Stomach (tissue), 9 donors: ENCODE measurements around the gene C17orf78. TPM values are rescaled to one million over a fixed set of nuclear protein-coding genes. Genes with fewer than 3 reads are reported as not detected.
"Not testable (repeated sequence)": the region's sequence is repeated elsewhere in the genome, so short reads cannot be mapped to it uniquely, and the experiment has no call there.

Experiments
- DNase-seq, 2 donors: peaks; one replicate each; pipeline versions ENCODE4 v3.0.0 to v3.0.0-alpha.2; 2013 to 2019
- H3K27ac ChIP-seq, 5 donors: fragments of 200-600 bp in 4 of 5; sonication (generic) in 4 of 5; one replicate each; pipeline ENCODE4 v1.5.1; 2013 to 2019; ENCODE audit warnings: mild to moderate bottlenecking in 1 of 5, moderate library complexity in 1 of 5
- H3K27me3 ChIP-seq, 3 donors: fragments of 200-600 bp; sonication (generic); one replicate each; pipeline ENCODE4 v1.5.1; 2017 to 2019; ENCODE audit warnings: mixed run types in 1 of 3
- H3K36me3 ChIP-seq, 4 donors: fragments of 200-600 bp; sonication (generic); 1 replicate in 3 of 4; 2 replicates in 1 of 4; pipeline ENCODE4 v1.5.1; 2016 to 2019
- H3K4me1 ChIP-seq, 4 donors: fragments of 200-600 bp; sonication (generic); one replicate each; pipeline ENCODE4 v1.5.1; 2016 to 2019
- H3K4me3 ChIP-seq, 4 donors: fragments of 200-600 bp; sonication (generic) in 3 of 4; one replicate each; pipeline ENCODE4 v1.5.1; 2016 to 2019; ENCODE audit warnings: mild to moderate bottlenecking in 1 of 4
- H3K9me3 ChIP-seq, 4 donors: fragments of 200-600 bp; sonication (generic); one replicate each; pipeline ENCODE4 v1.5.1; 2016 to 2019
- EP300 ChIP-seq: sonication (generic); formaldehyde crosslinking; IDR thresholded peaks from one replicate; pipeline ENCODE4 v1.6.1; 2017; ENCODE audit warnings: antibody characterized with exemption
- POLR2A ChIP-seq, 4 donors: fragments of 450-650 bp; IDR thresholded peaks; one replicate each; pipeline ENCODE4 v1.6.1; 2016; ENCODE audit warnings: antibody characterized with exemption in 4 of 4, control low read depth in 2 of 4, mild to moderate bottlenecking in 1 of 4, moderate library complexity in 1 of 4
- POLR2AphosphoS5 ChIP-seq, 3 donors: sonication (generic); formaldehyde crosslinking; IDR thresholded peaks; one replicate each; pipeline ENCODE4 v1.6.1; 2016; ENCODE audit warnings: antibody characterized with exemption in 3 of 3
- WGBS, 5 donors: extraction: QIAGEN DNeasy Blood & Tissue Kit in 3 of 5; methylation state at CpG; one replicate each; pipeline versions ENCODE4 v1.1.5 to v1.1.7; 2013 to 2018; 5-methylcytosine and 5-hydroxymethylcytosine counted together
- intact Hi-C: fragments of 100-400 bp; cut with DNase I; formaldehyde crosslinking; loops from one replicate; pipeline ENCODE4 v1.15.1; 2023; ENCODE audit warnings: low total_unique reads
- polyA plus RNA-seq, 3 donors: library from polyadenylated mRNA; stranded (reverse); fragments of 200-250 nt; gene quantifications; one replicate each; pipeline ENCODE4 v1.2.3, GENCODE V29; 2013
- total RNA-seq, 5 donors: library from RNA; depleted of rRNA; stranded (reverse); fragments of >200 nt; gene quantifications; one replicate each; pipeline versions ENCODE4 v1.1.0 to v1.2.3, GENCODE V29; 2014 to 2016
- TF ChIP-seq, protein P1 (sequence below), 7 experiments: fragments of 450-650 bp in 4 of 7; fragments of 200-600 bp in 3 of 7; sonication (generic) in 3 of 7; IDR thresholded peaks; one replicate each; pipeline ENCODE4 v1.5.1; 2016 to 2019; ENCODE audit warnings: antibody characterized with exemption in 7 of 7, control low read depth in 2 of 7, mild to moderate bottlenecking in 1 of 7
- donor health status: healthy with polysubstance abuse.
- donor health status: Bipolar disorder and iron deficiency.
- donor health status: healthy.

The C17orf78 gene
- total and polyA plus RNA-seq, 8 donors, result not detected

DNA sequence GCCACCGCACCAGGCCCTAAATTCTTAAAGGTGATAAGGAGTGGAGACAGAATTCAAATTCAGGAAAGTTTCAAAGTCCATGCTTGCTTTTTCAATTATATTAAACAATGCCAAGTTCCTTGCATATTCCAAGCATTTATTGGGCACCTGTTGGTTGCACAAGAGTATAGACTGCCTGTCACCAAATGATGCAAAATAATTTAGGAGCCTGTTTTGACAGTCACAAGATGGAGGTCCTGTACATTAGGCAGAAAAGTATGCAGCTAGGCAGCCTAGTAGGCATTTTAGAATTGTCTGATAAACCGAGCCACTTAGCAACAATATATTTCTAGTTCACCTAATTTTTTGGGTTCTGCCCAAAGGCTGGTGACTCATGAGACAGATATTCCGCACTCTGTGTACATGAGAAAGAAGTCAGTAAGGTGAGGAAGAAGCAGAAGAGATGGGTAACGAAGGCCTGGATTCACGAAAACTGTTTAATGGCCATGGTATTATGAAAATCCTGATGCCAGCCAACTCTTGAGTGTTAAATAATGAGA is 23.5 kb downstream of the C17orf78 start:
- DNase-seq, result no peak
- intact Hi-C loops, result no loop called here
- H3K4me1 ChIP-seq, result peaks cover 0 to 15% (median 3%) of the 10 kb centered on the region in 4 donors
- WGBS, 5 donors, result 76 to 80% (median 78%) methylated on average over 5 of the region's 5 CpGs
- H3K9me3 ChIP-seq, result no peaks in the 10 kb centered on the region
- no peaks in the 10 kb centered on the region for H3K27me3 ChIP-seq
- no peak overlapping the region for H3K4me3 ChIP-seq
- TF ChIP-seq EP300, result no peak
- TF ChIP-seq, protein P1, sequence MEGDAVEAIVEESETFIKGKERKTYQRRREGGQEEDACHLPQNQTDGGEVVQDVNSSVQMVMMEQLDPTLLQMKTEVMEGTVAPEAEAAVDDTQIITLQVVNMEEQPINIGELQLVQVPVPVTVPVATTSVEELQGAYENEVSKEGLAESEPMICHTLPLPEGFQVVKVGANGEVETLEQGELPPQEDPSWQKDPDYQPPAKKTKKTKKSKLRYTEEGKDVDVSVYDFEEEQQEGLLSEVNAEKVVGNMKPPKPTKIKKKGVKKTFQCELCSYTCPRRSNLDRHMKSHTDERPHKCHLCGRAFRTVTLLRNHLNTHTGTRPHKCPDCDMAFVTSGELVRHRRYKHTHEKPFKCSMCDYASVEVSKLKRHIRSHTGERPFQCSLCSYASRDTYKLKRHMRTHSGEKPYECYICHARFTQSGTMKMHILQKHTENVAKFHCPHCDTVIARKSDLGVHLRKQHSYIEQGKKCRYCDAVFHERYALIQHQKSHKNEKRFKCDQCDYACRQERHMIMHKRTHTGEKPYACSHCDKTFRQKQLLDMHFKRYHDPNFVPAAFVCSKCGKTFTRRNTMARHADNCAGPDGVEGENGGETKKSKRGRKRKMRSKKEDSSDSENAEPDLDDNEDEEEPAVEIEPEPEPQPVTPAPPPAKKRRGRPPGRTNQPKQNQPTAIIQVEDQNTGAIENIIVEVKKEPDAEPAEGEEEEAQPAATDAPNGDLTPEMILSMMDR (IDR thresholded peaks at IDR 0.05), result no peak
- TF ChIP-seq POLR2A (IDR thresholded peaks at IDR 0.05), result no peak
- no peak for TF ChIP-seq POLR2AphosphoS5 (IDR thresholded peaks at IDR 0.05)
- no peak overlapping the region for H3K27ac ChIP-seq
- H3K36me3 ChIP-seq, result no peaks in the 10 kb centered on the region

DNA sequence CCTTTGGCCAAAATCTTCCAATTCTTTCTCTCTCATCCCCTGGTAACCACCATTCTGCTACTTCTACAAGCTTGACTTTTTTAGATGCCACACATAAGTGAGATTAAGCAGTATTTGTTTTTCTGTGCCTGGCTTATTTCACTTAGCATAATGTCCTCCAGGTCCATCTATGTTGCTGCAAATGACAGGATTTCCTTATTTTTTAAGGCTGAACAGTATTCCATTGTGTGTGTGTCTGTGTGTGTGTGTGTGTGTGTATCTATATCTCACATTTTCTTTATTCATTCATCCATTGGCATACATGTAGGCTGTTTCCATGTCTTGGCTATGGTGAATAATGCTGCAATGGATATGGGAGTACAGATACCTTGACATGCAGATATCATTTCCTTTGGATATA is 24.7 kb downstream of the C17orf78 start:
- intact Hi-C loops, result no loop called here
- Histone ChIP-seq H3K4me3 (no peak overlapping the region), H3K9me3 (no peaks in the 10 kb centered on the region), H3K27me3 (no peaks in the 10 kb centered on the region), H3K36me3 (no peaks in the 10 kb centered on the region), H3K27ac (no peak overlapping the region), H3K4me1 (peaks cover 4 to 27% (median 13%) of the 10 kb centered on the region in 4 donors)
- DNase-seq, result no peak
- TF ChIP-seq POLR2AphosphoS5 (IDR thresholded peaks at IDR 0.05) (no peak), POLR2A (IDR thresholded peaks at IDR 0.05) (no peak), EP300 (no peak)
- TF ChIP-seq, protein P1 (IDR thresholded peaks at IDR 0.05), result no peak

DNA sequence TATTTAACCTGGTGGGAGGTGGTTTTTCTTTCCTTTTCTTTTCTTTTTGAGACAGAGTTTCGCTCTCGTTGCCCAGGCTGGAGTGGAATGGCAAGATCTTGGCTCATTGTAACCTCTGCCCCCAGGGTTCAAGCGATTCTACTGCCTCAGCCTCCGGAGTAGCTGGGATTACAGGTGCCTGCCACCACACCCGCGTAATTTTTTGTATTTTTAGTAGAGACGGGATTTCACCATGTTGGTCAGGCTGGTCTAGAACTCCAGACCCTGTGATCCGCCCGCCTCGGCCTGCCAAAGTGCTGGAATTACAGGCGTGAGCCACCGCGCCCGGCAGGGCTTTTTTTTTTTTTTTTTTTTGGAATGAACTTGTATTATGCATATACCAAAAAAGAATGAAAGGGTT is 29.7 kb downstream of the C17orf78 start:
- 30 to 48% (median 45%) methylated on average over 14 of the region's 14 CpGs for WGBS, 5 donors
- peak overlapping the region in 3 of 5 donors; percentile 91 to 98 (median 95) for H3K27ac ChIP-seq
- not testable (repeated sequence) for DNase-seq

DNA sequence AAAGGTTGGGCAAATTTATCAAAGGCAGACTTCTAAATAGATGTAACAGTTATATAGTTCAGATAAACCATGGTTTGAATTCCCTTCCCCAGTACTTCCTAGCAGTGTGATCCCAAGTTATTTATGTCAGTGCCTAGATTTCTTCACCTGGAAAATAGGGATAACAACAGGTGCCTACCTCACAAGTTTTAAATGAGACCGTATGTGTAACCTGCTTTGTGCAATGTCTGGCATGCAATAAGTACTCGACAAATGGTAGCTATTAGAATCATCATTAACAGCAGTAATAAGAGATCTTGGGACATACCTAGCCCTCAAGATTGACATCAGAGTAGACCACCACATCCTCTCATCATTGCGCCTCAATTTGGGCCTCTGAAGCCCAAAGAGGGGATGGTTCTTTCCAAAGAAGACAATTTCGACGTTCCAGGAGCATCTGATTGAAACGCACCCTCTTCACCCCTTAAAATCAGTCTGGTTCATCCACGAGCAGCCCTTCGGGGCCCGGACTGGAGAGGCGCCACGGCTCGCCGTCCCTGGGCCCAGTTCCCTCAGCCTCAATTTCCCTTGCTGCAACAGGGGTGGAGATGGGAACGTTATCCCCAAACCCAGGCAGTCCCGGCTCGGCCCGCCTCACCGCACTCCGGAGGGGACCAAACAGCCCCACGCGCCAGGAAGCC is 30.3 kb downstream of the C17orf78 start:
- intact Hi-C loops, result no loop called here
- Histone ChIP-seq H3K9me3 (no peaks in the 10 kb centered on the region), H3K4me3 (peak overlapping the region; percentile 65 to 82 (median 77)), H3K27me3 (no peaks in the 10 kb centered on the region), H3K27ac (peak overlapping the region; percentile 91 to 98 (median 94)), H3K4me1 (peaks cover 12 to 44% (median 34%) of the 10 kb centered on the region in 4 donors), H3K36me3 (peaks cover 0 to 11% (median 5%) of the 10 kb centered on the region in 4 donors)
- no peak for TF ChIP-seq POLR2AphosphoS5 (IDR thresholded peaks at IDR 0.05)
- TF ChIP-seq, protein P1 (IDR thresholded peaks at IDR 0.05), result no peak
- no peak for TF ChIP-seq EP300
- no peak for TF ChIP-seq POLR2A (IDR thresholded peaks at IDR 0.05)
- WGBS, 5 donors, result 0 to 1% (median 0%) methylated on average over 15 to 21 of the region's 21 CpGs
- no peak for DNase-seq

More for the DNA sequence above, 29.7 kb downstream of the C17orf78 start:
- H3K9me3 ChIP-seq, H3K36me3 ChIP-seq, intact Hi-C loops, H3K27me3 ChIP-seq: not testable (repeated sequence)
- H3K4me1 ChIP-seq, result peaks cover 12 to 44% (median 34%) of the 10 kb centered on the region in 4 donors
- peak overlapping the region in 3 of 4 donors; percentile 73 to 82 (median 81) for H3K4me3 ChIP-seq
